NCI-H2227 (cell line): ENCODE data around the gene WDR77.

Source experiments
- DNase-seq: peaks from one replicate; lab custom pipeline; 2025; ENCODE audit not compliant: unreplicated experiment; lab: John Stamatoyannopoulos, UW

Gene WDR77

GRCh38 chr1:111439461-111440351 lies 9.3 kb downstream of the WDR77 start:
- DNase-seq, result no peak

GRCh38 chr1:111436726-111437125 lies 12.3 kb downstream of the WDR77 start:
- DNase-seq, result no peak

DNA sequence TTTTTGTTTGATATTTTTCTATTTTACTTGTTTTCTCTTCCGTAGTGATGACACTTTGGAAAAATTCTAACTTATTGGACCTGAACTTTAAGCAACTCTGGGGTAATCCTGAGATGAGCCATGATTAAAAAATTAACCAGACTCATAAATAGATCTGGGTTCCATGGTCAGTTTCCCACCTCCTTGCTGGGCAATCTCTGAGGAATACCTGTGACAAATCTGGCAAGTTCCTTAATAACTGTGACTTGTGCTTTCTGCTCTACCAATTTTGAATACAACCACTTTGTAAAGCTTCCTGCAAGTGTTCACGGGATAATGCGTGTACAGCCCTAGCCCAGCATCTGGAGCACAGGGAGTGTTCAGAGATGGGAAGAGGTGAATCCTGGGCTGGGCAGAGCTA lies 24.8 kb downstream of the WDR77 start:
- DNase-seq, result no peak

- no peak for DNase-seq
These were observed 26.3 kb downstream of the WDR77 start for GRCh38 chr1:111422546-111423391.

- no peak for DNase-seq
These were observed 28.7 kb downstream of the WDR77 start for GRCh38 chr1:111420377-111420776.

DNA sequence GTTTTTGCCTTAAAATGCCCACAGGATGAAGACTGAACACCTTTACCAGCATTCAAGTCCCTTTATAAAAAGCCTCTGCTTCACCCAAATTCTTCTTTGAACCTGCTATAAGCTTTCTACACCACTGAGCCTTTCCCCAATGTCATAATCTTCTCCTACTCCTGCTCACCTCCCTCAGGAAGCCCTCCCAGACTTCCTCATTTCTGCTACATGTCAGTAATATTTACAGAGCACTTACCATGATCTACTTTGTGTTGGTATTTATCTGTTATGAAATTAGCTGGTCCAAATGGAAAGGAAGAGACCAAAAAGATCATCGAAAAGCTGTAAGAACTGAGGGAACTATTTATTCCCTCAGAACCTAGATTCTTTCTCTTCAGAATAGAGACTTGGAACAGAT lies 30.0 kb downstream of the WDR77 start:
- DNase-seq, result no peak

DNA sequence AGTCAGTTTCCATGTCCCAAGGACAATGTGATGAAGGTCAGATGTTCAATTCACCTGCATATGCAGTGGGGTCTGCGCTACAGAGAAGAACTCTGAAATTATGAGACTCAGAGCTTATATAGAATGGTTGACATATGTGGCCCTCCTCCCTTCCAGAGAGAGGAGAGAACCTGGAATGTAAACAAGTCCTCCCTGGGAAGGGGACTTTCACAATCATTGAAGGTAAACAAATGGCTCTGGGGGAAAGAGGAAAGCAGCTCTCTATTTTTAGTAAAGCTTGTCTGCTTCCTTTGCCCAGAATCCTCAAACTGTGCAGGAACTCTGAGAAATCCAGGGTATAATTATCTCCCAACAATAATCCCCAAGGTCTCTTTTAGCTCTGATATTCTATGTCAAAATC lies 31.3 kb downstream of the WDR77 start:
- DNase-seq, result no peak

- DNase-seq, result no peak
These were observed 33.6 kb downstream of the WDR77 start for GRCh38 chr1:111415461-111415860.

GRCh38 chr1:111414756-111415155 lies 34.3 kb downstream of the WDR77 start:
- DNase-seq, result no peak

DNA sequence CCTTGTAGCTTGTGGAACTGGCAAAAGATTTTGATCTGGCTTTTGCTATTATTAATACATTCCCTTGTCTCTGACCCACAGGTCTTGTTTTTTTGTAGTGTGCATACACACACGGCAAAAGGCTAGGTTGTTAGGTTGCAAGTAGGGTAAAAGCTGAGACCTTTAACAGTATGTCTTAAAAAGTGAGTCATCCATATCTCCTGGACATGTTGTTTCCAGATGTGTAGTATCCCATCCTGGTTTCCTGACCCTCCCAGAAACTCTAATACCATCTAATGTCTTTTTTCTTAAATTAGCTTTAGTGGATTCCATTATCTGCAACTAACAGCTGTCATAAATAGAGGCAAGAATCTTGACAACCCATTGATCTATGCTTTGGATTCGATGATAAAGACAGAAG lies 36.2 kb downstream of the WDR77 start:
- DNase-seq, result no peak

DNA sequence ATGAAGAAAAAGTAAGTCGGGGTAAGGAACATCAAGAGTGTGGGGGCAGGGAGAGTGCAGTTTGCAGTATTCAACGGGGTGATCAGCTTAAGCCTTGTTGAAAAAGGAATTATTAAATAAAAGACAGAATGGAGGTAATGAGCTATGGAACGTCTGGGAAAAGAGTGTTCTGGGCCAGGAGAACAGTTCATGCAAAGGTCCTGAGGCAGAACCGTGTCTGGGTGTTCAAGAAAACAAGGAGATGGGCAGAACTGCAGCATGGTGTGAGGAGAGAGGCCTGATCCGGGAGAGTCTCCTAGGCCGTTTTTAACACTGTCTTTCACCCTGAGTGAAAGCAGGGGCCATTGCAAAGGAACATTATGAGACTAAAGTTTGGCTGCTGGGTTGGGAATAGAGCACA lies 41.8 kb downstream of the WDR77 start:
- no peak for DNase-seq

GRCh38 chr1:111406321-111406768 lies 42.7 kb downstream of the WDR77 start:
- DNase-seq, result no peak

- DNase-seq, result no peak
These were observed 44.5 kb downstream of the WDR77 start for GRCh38 chr1:111404588-111404987.

GRCh38 chr1:111402083-111402482 lies 47.0 kb downstream of the WDR77 start:
- DNase-seq, result no peak

- peak; percentile 70 for DNase-seq
These were observed 49.1 kb downstream of the WDR77 start for GRCh38 chr1:111399792-111400610.

GRCh38 chr1:111392460-111392945 lies 56.6 kb downstream of the WDR77 start:
- no peak for DNase-seq

GRCh38 chr1:111392042-111392441 lies 57.0 kb downstream of the WDR77 start:
- no peak for DNase-seq
